HepG2 (cell line): Measurements from ENCODE around the gene KIAA0232. TPM values are rescaled to one million over a fixed set of nuclear protein-coding genes. Genes with fewer than 3 reads are reported as not detected.

Experiments
- ATF7 ChIP-seq, 2 experiments: fragments of 450-650 bp in 1 of 2; sonication (generic) in 1 of 2; formaldehyde crosslinking in 1 of 2; IDR thresholded peaks; 2 replicates each; pipeline versions ENCODE4 v1.4.0 to v1.6.1; 2016 to 2020; ENCODE audit warnings: antibody characterized with exemption in 1 of 2, mild to moderate bottlenecking in 1 of 2, missing genetic modification reagents in 1 of 2
- ELF3 ChIP-seq: IDR thresholded peaks from 2 replicates; pipeline ENCODE4 v1.6.1; 2016; ENCODE audit warnings: missing genetic modification reagents, missing compliant biosample characterization
- FIP1L1 ChIP-seq: fragments of 200-400 bp; formaldehyde crosslinking; IDR thresholded peaks from 2 replicates; pipeline ENCODE4 v1.6.1; 2018; ENCODE audit warnings: low read depth, mild to moderate bottlenecking, low read length, moderate library complexity, borderline replicate concordance; ENCODE audit not compliant: insufficient read depth
- HDAC2 ChIP-seq: sonication (generic); formaldehyde crosslinking; IDR thresholded peaks from 2 replicates; pipeline ENCODE4 v1.4.0; 2020; ENCODE audit warnings: missing genetic modification reagents
- NR3C1 ChIP-seq: sonication (generic); formaldehyde crosslinking; IDR thresholded peaks from 2 replicates; pipeline ENCODE4 v1.4.0; 2020; ENCODE audit warnings: missing genetic modification reagents
- RARG ChIP-seq: sonication (generic); formaldehyde crosslinking; IDR thresholded peaks from 2 replicates; pipeline ENCODE4 v1.4.0; 2020; ENCODE audit warnings: low read depth, mild to moderate bottlenecking, missing genetic modification reagents
- RCOR2 ChIP-seq: IDR thresholded peaks from 2 replicates; pipeline ENCODE4 v1.6.1; 2016; ENCODE audit warnings: missing biosample characterization, missing genetic modification reagents
- ZBTB33 ChIP-seq: sonication (generic); formaldehyde crosslinking; IDR thresholded peaks from 2 replicates; pipeline ENCODE4 v1.4.0; 2020; ENCODE audit warnings: missing genetic modification reagents
- ZMYM2 ChIP-seq: sonication (generic); formaldehyde crosslinking; IDR thresholded peaks from 2 replicates; pipeline ENCODE4 v1.8.0; 2022; ENCODE audit warnings: mild to moderate bottlenecking, missing genetic modification reagents
- ZNF136 ChIP-seq: sonication (generic); formaldehyde crosslinking; IDR thresholded peaks from 2 replicates; pipeline ENCODE4 v1.8.1; 2022; ENCODE audit warnings: low read depth, mild to moderate bottlenecking, moderate library complexity, missing genetic modification reagents
- ZNF180 ChIP-seq: sonication (generic); formaldehyde crosslinking; IDR thresholded peaks from 2 replicates; pipeline ENCODE4 v1.4.0; 2020; ENCODE audit warnings: low read depth, missing genetic modification reagents, borderline replicate concordance
- ZNF326 ChIP-seq: sonication (generic); formaldehyde crosslinking; IDR thresholded peaks from 2 replicates; pipeline ENCODE4 v1.4.0; 2020; ENCODE audit warnings: missing genetic modification reagents, borderline replicate concordance
- ZNF678 ChIP-seq: sonication (generic); formaldehyde crosslinking; IDR thresholded peaks from 2 replicates; pipeline ENCODE4 v1.4.0; 2020; ENCODE audit warnings: mild to moderate bottlenecking, missing genetic modification reagents
- polyA plus RNA-seq, 8 experiments: library from polyadenylated mRNA; depleted of rRNA in 3 of 8; stranded (reverse) in 7 of 8; unstranded in 1 of 8; fragments of >200 nt; fragmentation: Illumina TruSeq in 4 of 8; extraction: Trizol in 4 of 8; gene quantifications; 2 replicates each; pipeline versions ENCODE4 v1.2.1 to v1.2.3, GENCODE V29; 2011 to 2016; ENCODE audit warnings: low read depth in 4 of 8, missing spikeins in 1 of 8, mixed read lengths in 1 of 8; ENCODE audit not compliant: insufficient read depth in 1 of 8
- total RNA-seq, 5 experiments: library from RNA; depleted of rRNA; stranded (reverse); fragments of >200 nt; fragmentation: Illumina TruSeq; extraction: Trizol; gene quantifications; 2 replicates each; pipeline ENCODE4 v1.2.3, GENCODE V29; 2016; ENCODE audit warnings: low read depth in 1 of 5
- TF ChIP-seq, protein P1 (sequence below): sonication (generic); formaldehyde crosslinking; IDR thresholded peaks from 2 replicates; pipeline ENCODE4 v1.8.0; 2022; ENCODE audit warnings: missing genetic modification reagents, mild to moderate bottlenecking, inconsistent platforms, borderline replicate concordance
- TF ChIP-seq, protein P2 (sequence below): sonication (generic); formaldehyde crosslinking; IDR thresholded peaks from 2 replicates; pipeline ENCODE4 v1.4.0; 2020; ENCODE audit warnings: missing genetic modification reagents, mild to moderate bottlenecking, borderline replicate concordance
- TF ChIP-seq, protein P3 (sequence below): sonication (generic); formaldehyde crosslinking; IDR thresholded peaks from 2 replicates; pipeline ENCODE4 v1.4.0; 2020; ENCODE audit warnings: mild to moderate bottlenecking, missing genetic modification reagents

The KIAA0232 gene
- total and polyA plus RNA-seq, 2 of the 13 experiments (the other 11 are each of a cell fraction or from before 2014, with no cell fraction given) = 7.8 to 17.1 TPM

DNA sequence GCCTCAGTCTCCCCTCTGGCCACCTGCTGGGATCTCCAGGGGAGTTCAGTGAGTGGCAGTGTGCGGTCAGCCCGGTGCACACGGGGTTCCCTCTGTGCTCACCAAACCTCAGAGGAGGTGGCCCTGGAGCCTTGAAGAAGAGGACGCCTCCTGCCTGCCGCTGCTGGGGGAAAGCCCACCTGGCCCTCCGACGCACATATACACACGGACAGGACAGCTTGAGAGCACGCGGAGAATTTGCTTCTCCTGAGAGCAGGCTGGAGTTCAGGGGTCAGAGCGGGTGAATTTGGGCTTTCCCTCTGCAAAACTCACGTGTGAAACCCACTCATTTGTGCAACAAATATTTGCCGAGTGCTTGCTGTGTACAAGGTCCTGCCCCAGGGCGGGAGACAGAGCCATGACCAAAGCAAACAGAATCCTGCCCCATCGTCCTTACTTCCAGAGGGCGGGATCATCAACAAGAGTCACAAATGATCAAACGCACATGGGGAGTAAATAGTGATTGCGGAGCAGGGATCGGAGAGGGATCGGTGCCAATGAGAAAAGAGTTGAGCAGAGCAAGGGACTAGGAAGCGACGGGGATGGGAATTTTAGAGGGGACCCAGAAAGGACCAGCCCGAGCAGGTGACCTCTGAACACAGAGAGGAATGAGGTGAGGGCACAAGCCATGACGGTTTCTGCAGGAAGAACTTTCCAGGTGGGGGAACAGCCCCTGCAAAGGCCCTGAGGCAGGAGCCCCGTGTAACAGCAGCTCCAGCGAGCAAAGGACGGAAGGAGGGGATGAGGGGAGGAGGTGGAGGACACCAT lies 49.0 kb upstream of the KIAA0232 start (continued):
- TF ChIP-seq, protein P1, sequence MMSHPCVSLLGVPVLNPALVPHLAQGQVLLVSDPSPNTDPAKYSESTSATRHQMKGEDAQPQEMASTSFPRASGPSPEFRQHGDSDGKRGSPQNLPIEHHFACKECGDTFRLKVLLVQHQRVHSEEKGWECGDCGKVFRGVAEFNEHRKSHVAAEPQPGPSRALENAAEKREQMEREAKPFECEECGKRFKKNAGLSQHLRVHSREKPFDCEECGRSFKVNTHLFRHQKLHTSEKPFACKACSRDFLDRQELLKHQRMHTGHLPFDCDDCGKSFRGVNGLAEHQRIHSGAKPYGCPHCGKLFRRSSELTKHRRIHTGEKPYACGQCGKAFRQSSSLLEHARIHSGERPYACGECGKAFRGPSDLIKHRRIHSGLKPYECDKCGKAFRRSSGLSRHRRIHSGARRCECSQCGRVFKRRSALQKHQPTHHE = 0 out of 2 replicates have a peak, but pooled peaks have one; percentile 29
- TF ChIP-seq FIP1L1 = no peak
- no peak for TF ChIP-seq ZBTB33 (CRISPR knock-in tag)
- TF ChIP-seq ZNF180 (CRISPR knock-in tag) = 0 out of 2 replicates have a peak, but pooled peaks have one; percentile 10
- TF ChIP-seq HDAC2 (CRISPR knock-in tag) = peak; percentile 92
- TF ChIP-seq, protein P2, sequence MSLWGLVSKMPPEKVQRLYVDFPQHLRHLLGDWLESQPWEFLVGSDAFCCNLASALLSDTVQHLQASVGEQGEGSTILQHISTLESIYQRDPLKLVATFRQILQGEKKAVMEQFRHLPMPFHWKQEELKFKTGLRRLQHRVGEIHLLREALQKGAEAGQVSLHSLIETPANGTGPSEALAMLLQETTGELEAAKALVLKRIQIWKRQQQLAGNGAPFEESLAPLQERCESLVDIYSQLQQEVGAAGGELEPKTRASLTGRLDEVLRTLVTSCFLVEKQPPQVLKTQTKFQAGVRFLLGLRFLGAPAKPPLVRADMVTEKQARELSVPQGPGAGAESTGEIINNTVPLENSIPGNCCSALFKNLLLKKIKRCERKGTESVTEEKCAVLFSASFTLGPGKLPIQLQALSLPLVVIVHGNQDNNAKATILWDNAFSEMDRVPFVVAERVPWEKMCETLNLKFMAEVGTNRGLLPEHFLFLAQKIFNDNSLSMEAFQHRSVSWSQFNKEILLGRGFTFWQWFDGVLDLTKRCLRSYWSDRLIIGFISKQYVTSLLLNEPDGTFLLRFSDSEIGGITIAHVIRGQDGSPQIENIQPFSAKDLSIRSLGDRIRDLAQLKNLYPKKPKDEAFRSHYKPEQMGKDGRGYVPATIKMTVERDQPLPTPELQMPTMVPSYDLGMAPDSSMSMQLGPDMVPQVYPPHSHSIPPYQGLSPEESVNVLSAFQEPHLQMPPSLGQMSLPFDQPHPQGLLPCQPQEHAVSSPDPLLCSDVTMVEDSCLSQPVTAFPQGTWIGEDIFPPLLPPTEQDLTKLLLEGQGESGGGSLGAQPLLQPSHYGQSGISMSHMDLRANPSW (CRISPR knock-in tag) = peak; percentile 89; the same call in 1 of the 2 replicates
- TF ChIP-seq, protein P3, sequence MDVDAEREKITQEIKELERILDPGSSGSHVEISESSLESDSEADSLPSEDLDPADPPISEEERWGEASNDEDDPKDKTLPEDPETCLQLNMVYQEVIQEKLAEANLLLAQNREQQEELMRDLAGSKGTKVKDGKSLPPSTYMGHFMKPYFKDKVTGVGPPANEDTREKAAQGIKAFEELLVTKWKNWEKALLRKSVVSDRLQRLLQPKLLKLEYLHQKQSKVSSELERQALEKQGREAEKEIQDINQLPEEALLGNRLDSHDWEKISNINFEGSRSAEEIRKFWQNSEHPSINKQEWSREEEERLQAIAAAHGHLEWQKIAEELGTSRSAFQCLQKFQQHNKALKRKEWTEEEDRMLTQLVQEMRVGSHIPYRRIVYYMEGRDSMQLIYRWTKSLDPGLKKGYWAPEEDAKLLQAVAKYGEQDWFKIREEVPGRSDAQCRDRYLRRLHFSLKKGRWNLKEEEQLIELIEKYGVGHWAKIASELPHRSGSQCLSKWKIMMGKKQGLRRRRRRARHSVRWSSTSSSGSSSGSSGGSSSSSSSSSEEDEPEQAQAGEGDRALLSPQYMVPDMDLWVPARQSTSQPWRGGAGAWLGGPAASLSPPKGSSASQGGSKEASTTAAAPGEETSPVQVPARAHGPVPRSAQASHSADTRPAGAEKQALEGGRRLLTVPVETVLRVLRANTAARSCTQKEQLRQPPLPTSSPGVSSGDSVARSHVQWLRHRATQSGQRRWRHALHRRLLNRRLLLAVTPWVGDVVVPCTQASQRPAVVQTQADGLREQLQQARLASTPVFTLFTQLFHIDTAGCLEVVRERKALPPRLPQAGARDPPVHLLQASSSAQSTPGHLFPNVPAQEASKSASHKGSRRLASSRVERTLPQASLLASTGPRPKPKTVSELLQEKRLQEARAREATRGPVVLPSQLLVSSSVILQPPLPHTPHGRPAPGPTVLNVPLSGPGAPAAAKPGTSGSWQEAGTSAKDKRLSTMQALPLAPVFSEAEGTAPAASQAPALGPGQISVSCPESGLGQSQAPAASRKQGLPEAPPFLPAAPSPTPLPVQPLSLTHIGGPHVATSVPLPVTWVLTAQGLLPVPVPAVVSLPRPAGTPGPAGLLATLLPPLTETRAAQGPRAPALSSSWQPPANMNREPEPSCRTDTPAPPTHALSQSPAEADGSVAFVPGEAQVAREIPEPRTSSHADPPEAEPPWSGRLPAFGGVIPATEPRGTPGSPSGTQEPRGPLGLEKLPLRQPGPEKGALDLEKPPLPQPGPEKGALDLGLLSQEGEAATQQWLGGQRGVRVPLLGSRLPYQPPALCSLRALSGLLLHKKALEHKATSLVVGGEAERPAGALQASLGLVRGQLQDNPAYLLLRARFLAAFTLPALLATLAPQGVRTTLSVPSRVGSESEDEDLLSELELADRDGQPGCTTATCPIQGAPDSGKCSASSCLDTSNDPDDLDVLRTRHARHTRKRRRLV (CRISPR knock-in tag) = peak; percentile 76; the same call in 1 of the 2 replicates
- TF ChIP-seq ELF3 (CRISPR knock-in tag) = 0 out of 2 replicates have a peak, but pooled peaks have one; percentile 28
- no peak for TF ChIP-seq NR3C1 (CRISPR knock-in tag)
- TF ChIP-seq RARG (CRISPR knock-in tag) = no peak
- TF ChIP-seq ZNF136 (CRISPR knock-in tag) = 0 out of 2 replicates have a peak, but pooled peaks have one; percentile 65
- TF ChIP-seq ZNF326 (CRISPR knock-in tag) = no peak
- 0 out of 2 replicates have a peak, but pooled peaks have one; percentile 29 for TF ChIP-seq ZNF678
- TF ChIP-seq RCOR2 (CRISPR knock-in tag) = peak; percentile 71
- peak; percentile 60; the same call in 1 of the 2 replicates for TF ChIP-seq ZMYM2 (CRISPR knock-in tag)
- TF ChIP-seq ATF7 (IDR thresholded peaks at IDR 0.05) = no peak
- TF ChIP-seq ATF7 (CRISPR knock-in tag; IDR thresholded peaks at IDR 0.05) = 0 out of 2 replicates have a peak, but pooled peaks have one; percentile 42
